Measurements from ENCODE around the gene ATP5PO.
"Not testable (repeated sequence)": the region's sequence is repeated elsewhere in the genome, so short reads cannot be mapped to it uniquely, and the experiment has no call there.

Gene ATP5PO

GRCh38 chr21:33897739-33898138 is 17.9 kb downstream of the ATP5PO start:
- no peak for DNase-seq

- DNase-seq: no peak
Observed at GRCh38 chr21:33897098-33897497, 18.5 kb downstream of the ATP5PO start.

GRCh38 chr21:33896691-33897090 is 18.9 kb downstream of the ATP5PO start:
- DNase-seq: no peak

GRCh38 chr21:33895356-33895755 is 20.2 kb downstream of the ATP5PO start:
- DNase-seq: no peak

GRCh38 chr21:33894736-33895288 is 20.8 kb downstream of the ATP5PO start:
- DNase-seq: peak; percentile 94

GRCh38 chr21:33893917-33894316 is 21.7 kb downstream of the ATP5PO start:
- DNase-seq: no peak

GRCh38 chr21:33892853-33893252 is 22.8 kb downstream of the ATP5PO start:
- DNase-seq: peak; percentile 24

GRCh38 chr21:33890187-33890586 is 25.4 kb downstream of the ATP5PO start:
- no peak for DNase-seq

GRCh38 chr21:33886321-33886720 is 29.3 kb downstream of the ATP5PO start:
- DNase-seq: no peak

GRCh38 chr21:33885172-33885514 is 30.5 kb downstream of the ATP5PO start:
- DNase-seq: no peak

GRCh38 chr21:33884376-33885171 is 31.0 kb downstream of the ATP5PO start:
- DNase-seq: no peak

- DNase-seq: no peak
Observed at GRCh38 chr21:33883118-33883517, 32.5 kb downstream of the ATP5PO start.

- DNase-seq: no peak
Observed at GRCh38 chr21:33881689-33882440, 33.7 kb downstream of the ATP5PO start.

- DNase-seq: no peak
Observed at GRCh38 chr21:33880626-33881025, 35.0 kb downstream of the ATP5PO start.

GRCh38 chr21:33878824-33879223 is 36.8 kb downstream of the ATP5PO start:
- no peak for DNase-seq

GRCh38 chr21:33875026-33875695 is 40.4 kb downstream of the ATP5PO start:
- DNase-seq: no peak

- no peak for DNase-seq
Observed at GRCh38 chr21:33874161-33874560, 41.4 kb downstream of the ATP5PO start.

- no peak for DNase-seq
Observed at GRCh38 chr21:33872881-33873515, 42.6 kb downstream of the ATP5PO start.

GRCh38 chr21:33871171-33871570 is 44.4 kb downstream of the ATP5PO start:
- no peak for DNase-seq

GRCh38 chr21:33870768-33871167 is 44.8 kb downstream of the ATP5PO start:
- no peak for DNase-seq

- DNase-seq: no peak
Observed at GRCh38 chr21:33869873-33870272, 45.7 kb downstream of the ATP5PO start.

- DNase-seq: not testable (repeated sequence)
Observed at GRCh38 chr21:33867868-33868267, 47.7 kb downstream of the ATP5PO start.

- DNase-seq: no peak
Observed at GRCh38 chr21:33866826-33867225, 48.8 kb downstream of the ATP5PO start.

Data from OCI-M1 (cell line).